Skeletal muscle tissue (tissue), 4 donors: ENCODE results near the gene LMAN1L. TPM values are rescaled to one million over a fixed set of nuclear protein-coding genes. Genes with fewer than 3 reads are reported as not detected.

Source experiments
- H3K27ac ChIP-seq: one replicate; pipeline ENCODE4 v1.7.0; 2013; ENCODE audit warnings: mild to moderate bottlenecking, low read depth, low read length, inconsistent platforms
- H3K27me3 ChIP-seq, 3 donors: one replicate each; pipeline ENCODE4 v1.7.0; 2013; ENCODE audit warnings: low read length in 3 of 3; ENCODE audit not compliant: control insufficient read depth in 3 of 3, insufficient read depth in 3 of 3
- H3K36me3 ChIP-seq, 3 donors: one replicate each; pipeline ENCODE4 v1.7.0; 2013; ENCODE audit warnings: low read length in 3 of 3; ENCODE audit not compliant: control insufficient read depth in 3 of 3, insufficient read depth in 3 of 3
- H3K4me1 ChIP-seq, 3 donors: one replicate each; pipeline ENCODE4 v1.7.0; 2013; ENCODE audit warnings: low read length in 3 of 3, mild to moderate bottlenecking in 3 of 3; ENCODE audit not compliant: control insufficient read depth in 3 of 3, insufficient read depth in 3 of 3
- H3K4me3 ChIP-seq, 3 donors: one replicate each; pipeline ENCODE4 v1.7.0; 2013; ENCODE audit warnings: low read length in 3 of 3
- H3K9ac ChIP-seq, 3 donors: one replicate each; pipeline ENCODE4 v1.7.0; 2013; ENCODE audit warnings: low read length in 3 of 3, mild to moderate bottlenecking in 3 of 3, moderate library complexity in 2 of 3, low read depth in 1 of 3
- H3K9me3 ChIP-seq, 3 donors: one replicate each; pipeline ENCODE4 v1.7.0; 2013; ENCODE audit warnings: low read length in 3 of 3; ENCODE audit not compliant: control insufficient read depth in 3 of 3
- total RNA-seq: library from RNA; depleted of rRNA; stranded (reverse); fragments of >200 nt; gene quantifications from one replicate; pipeline ENCODE4 v1.2.3, GENCODE V29; 2014
- donor health status: Osteomylitis.

LMAN1L gene
- total RNA-seq, 1 donor from 2014 or later: not detected

GRCh38 chr15:74775132-74775562 is 37.5 kb upstream of the LMAN1L start:
- H3K9ac ChIP-seq: no peak overlapping the region
- H3K36me3 ChIP-seq: no peaks in the 10 kb centered on the region
- H3K27ac ChIP-seq: no peak overlapping the region

GRCh38 chr15:74775894-74776293 is 36.7 kb upstream of the LMAN1L start:
- Histone ChIP-seq H3K9ac (no peak overlapping the region), H3K9me3 (no peaks in the 10 kb centered on the region), H3K27me3 (no peaks in the 10 kb centered on the region), H3K27ac (no peak overlapping the region), H3K4me3 (no peak overlapping the region), H3K36me3 (no peaks in the 10 kb centered on the region), H3K4me1 (peaks cover 10 to 34% (median 24%) of the 10 kb centered on the region in 3 donors)

More at GRCh38 chr15:74775132-74775562, 37.5 kb upstream of the LMAN1L start:
- Histone ChIP-seq H3K4me1 (peaks cover 10 to 32% (median 24%) of the 10 kb centered on the region in 3 donors), H3K4me3 (no peak overlapping the region), H3K27me3 (no peaks in the 10 kb centered on the region), H3K9me3 (no peaks in the 10 kb centered on the region)

- Histone ChIP-seq H3K4me3 (no peak overlapping the region), H3K27ac (peak overlapping the region; percentile 45), H3K27me3 (no peaks in the 10 kb centered on the region), H3K36me3 (no peaks in the 10 kb centered on the region), H3K9me3 (no peaks in the 10 kb centered on the region), H3K4me1 (peaks cover 18 to 41% (median 30%) of the 10 kb centered on the region in 3 donors), H3K9ac (peak overlapping the region in 1 of 3 donors; percentile 6)
Measured at GRCh38 chr15:74776821-74777768, 35.5 kb upstream of the LMAN1L start.

- Histone ChIP-seq H3K9me3 (no peaks in the 10 kb centered on the region), H3K4me1 (peaks cover 23 to 46% (median 35%) of the 10 kb centered on the region in 3 donors), H3K9ac (peak overlapping the region in 1 of 3 donors; percentile 6), H3K27me3 (no peaks in the 10 kb centered on the region), H3K27ac (peak overlapping the region; percentile 19), H3K36me3 (no peaks in the 10 kb centered on the region), H3K4me3 (no peak overlapping the region)
Measured at GRCh38 chr15:74777769-74778598, 34.7 kb upstream of the LMAN1L start.

GRCh38 chr15:74778599-74778970 is 34.0 kb upstream of the LMAN1L start:
- Histone ChIP-seq H3K9ac (no peak overlapping the region), H3K27me3 (no peaks in the 10 kb centered on the region), H3K4me3 (no peak overlapping the region), H3K9me3 (no peaks in the 10 kb centered on the region), H3K36me3 (no peaks in the 10 kb centered on the region), H3K4me1 (peaks cover 29 to 52% (median 41%) of the 10 kb centered on the region in 3 donors), H3K27ac (no peak overlapping the region)

GRCh38 chr15:74779162-74779648 is 33.4 kb upstream of the LMAN1L start:
- H3K27ac ChIP-seq: no peak overlapping the region
- peaks cover 35 to 58% (median 46%) of the 10 kb centered on the region in 3 donors for H3K4me1 ChIP-seq
- no peaks in the 10 kb centered on the region for H3K27me3 ChIP-seq
- H3K36me3 ChIP-seq: no peaks in the 10 kb centered on the region
- no peak overlapping the region for H3K9ac ChIP-seq
- no peaks in the 10 kb centered on the region for H3K9me3 ChIP-seq
- no peak overlapping the region for H3K4me3 ChIP-seq

- H3K9me3 ChIP-seq: no peaks in the 10 kb centered on the region
- peak overlapping the region in 2 of 3 donors; percentile 50 to 51 for H3K9ac ChIP-seq
- H3K36me3 ChIP-seq: peaks cover 0 to 2% (median 0%) of the 10 kb centered on the region in 3 donors
- H3K27ac ChIP-seq: peak overlapping the region; percentile 30
- H3K4me3 ChIP-seq: peak overlapping the region; percentile 54 to 70 (median 61)
- peaks cover 50 to 70% (median 62%) of the 10 kb centered on the region in 3 donors for H3K4me1 ChIP-seq
- H3K27me3 ChIP-seq: no peaks in the 10 kb centered on the region
Measured at GRCh38 chr15:74780523-74781430, 31.9 kb upstream of the LMAN1L start.

GRCh38 chr15:74781431-74782258 is 31.0 kb upstream of the LMAN1L start, which contains the start of gene CSK:
TSS of gene CSK (plus strand) at chr15:74782080. CDS start at chr15:74798298, 16,218 bp downstream.
- Histone ChIP-seq H3K9ac (peak within 1 kb of the TSS; percentile 74 to 84 (median 81)), H3K4me3 (peak within 1 kb of the TSS; percentile 86 to 89 (median 88)), H3K27ac (peak within 1 kb of the TSS; percentile 68), H3K4me1 (peaks cover 58 to 73% (median 67%) of the 10 kb centered on the region in 3 donors), H3K9me3 (no peaks in the 10 kb centered on the region), H3K27me3 (no peaks in the 10 kb centered on the region), H3K36me3 (peaks cover 0 to 2% (median 0%) of the 10 kb centered on the region in 3 donors)
